GM12892 (cell line): ENCODE measurements around the gene DYRK1A.

Experiments used
- POLR2A ChIP-seq: IDR thresholded peaks from 2 replicates; pipeline ENCODE4 v1.6.1; 2011; ENCODE audit warnings: low read depth, low read length, control low read depth
- TAF1 ChIP-seq: IDR thresholded peaks from 2 replicates; pipeline ENCODE4 v1.6.1; 2011; ENCODE audit warnings: low read depth, mild to moderate bottlenecking, control low read depth, low read length, borderline replicate concordance

DNA sequence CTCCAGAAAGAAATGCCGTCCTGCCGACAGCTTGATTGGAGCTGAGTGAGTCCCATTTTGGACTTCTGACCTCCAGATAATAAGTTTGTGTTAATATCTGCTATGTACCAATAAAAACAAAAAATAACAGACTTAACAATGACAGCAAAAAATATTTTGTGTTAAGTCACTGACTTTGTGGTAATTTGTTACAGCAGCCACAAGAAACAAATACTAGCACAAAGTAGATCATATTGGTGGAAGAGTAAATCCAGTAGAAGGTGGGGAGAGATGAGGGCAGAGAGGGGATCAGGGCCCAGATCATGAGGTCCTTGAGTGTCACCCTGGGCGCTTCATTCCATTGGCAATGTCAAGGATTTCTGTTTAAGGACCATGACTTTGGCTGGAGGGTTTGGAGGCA, 168.6 kb downstream of the DYRK1A start:
- TF ChIP-seq TAF1 (no peak), POLR2A (no peak)
